Tongue (tissue), 2 donors: Measurements from ENCODE around the gene CORO6. TPM values are rescaled to one million over a fixed set of nuclear protein-coding genes. Genes with fewer than 3 reads are reported as not detected.

Experiments
- DNase-seq: peaks from one replicate; pipeline ENCODE4 v3.0.0-alpha.2; 2015
- total RNA-seq: library from RNA; depleted of rRNA; stranded (reverse); fragments of >200 nt; gene quantifications from one replicate; pipeline ENCODE4 v1.2.3, GENCODE V29; 2014

The CORO6 gene
- total RNA-seq, 1 donor from 2014 or later = 62.7 TPM

- DNase-seq = no peak
These were observed 45.7 kb downstream of the CORO6 start for GRCh38 chr17:29577001-29577370.

DNA sequence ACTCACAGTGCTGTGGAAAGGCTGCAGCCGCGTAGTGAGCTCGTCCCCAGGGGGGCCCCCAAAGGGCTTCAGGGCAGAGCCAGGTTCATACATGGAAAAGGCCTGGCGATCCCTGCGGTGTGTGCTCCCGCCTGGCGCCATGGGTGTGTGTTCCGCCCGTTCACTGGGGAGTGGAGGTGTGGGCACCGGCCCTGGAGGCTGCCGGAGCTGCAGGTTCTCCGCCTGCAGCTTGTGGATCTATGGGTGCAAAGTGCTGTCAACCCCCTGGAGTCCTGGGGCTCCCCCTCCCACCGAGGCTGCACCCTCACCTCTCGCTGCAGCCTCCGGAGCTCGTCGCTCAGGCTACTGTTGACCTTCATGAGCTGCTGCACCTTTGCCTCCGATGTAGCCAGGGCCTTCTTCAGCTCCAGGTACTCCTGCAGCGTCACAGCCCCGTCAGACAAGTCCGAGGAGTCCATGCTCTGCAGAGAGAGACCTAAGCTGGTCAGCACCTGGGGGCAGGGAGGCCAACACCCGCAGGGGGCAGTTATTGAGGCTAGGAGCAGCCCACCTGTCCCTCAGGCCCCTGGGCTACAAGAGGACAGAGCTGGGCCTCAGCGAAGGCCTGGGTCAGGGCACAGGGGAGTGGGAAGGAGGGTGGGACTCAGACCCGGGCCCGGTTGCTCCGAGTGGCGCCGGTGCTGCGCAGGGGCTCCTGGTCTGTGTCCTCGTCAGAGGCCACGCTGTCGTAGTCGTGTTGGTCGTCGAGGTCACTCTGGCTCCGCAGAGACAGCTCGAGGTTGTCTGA lies 46.3 kb downstream of the CORO6 start:
- no peak for DNase-seq

DNA sequence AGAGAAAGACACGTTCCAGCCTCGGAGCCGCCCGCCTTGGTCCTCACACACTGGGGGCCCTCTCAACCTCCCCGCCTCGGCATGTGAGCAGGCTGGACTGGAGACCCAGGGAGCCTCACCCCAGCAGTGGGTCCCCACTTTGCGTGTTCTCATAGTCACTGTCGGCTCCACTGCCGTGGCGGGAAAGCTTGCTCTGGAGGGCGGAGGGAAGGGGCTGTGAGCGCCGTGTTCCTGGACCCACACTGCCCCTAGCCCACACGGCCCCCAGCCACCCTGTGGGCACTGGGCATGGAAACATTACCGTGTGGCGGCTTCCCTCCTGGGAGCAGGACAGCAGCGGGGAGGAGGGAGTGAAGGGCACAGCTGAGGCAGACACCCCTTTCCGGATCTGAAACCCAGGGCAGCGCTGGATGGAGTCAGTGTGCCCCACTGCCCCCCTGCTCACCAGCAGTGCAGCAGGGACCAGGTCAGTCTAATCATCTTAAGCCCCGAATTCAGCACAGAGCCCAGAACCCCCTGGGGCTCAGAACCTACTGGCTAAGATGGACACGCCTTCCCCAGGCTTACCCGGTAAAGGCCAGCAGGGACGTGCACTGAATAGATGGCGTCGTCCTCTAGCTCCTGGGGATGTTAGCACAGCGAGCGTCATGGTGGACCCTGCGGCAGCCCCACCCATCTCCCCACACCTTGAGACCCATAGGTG lies 47.0 kb downstream of the CORO6 start:
- DNase-seq = no peak

GRCh38 chr17:29574732-29575510 lies 47.8 kb downstream of the CORO6 start:
- no peak for DNase-seq

- no peak for DNase-seq
These were observed 48.6 kb downstream of the CORO6 start for GRCh38 chr17:29573871-29574731.

DNA sequence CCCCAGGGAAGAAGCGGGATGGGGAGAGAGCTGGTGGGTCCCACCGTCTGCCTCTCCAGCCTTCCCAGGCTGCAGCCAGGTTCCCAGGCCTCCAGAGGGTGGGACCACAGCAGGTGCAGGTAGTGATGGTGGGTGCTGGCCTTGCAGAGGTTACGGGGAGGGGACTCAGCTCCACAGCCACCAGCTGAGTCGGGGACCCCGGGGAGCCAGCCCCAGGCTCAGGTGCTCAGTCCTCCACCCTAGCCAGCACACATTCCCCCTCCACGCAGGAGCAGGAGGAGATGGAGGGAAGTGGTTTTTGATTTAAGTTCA lies 49.2 kb downstream of the CORO6 start:
- DNase-seq = no peak

- DNase-seq = peak; percentile 66
These were observed 49.8 kb downstream of the CORO6 start for GRCh38 chr17:29572691-29573557.

DNA sequence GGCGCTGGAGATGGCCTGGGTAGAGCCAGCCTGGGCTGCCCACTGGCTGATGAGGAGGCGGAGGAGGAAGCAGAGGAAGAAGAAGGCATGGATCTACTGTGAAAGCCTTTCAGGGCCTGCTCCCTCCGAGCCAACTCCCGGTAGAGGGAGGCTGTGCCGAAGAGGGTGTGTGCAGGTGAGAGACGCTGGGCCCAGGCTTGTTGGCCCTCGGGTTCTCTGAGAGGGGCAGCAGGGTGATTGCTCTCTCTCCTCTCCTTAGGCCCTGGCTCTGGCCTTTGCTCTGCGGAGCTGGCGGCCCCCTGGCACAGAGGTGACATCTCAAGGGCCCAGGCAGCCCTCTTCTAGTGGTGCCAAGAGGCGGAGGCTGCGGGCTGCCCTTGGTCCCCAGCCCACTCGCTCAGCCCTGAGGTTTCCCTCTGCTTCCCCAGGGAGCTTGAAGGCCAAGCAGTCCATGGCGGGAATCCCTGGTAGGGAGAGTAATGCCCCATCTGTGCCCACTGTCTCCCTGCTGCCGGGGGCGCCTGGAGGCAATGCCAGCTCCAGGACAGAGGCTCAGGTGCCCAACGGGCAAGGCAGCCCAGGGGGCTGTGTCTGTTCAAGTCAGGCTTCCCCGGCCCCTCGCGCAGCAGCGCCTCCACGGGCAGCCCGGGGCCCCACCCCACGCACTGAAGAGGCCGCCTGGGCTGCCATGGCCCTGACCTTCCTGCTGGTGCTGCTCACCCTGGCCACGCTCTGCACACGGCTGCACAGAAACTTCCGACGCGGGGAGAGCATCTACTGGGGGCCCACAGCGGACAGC lies 50.6 kb downstream of the CORO6 start:
- DNase-seq = no peak

GRCh38 chr17:29571486-29571882 lies 51.2 kb downstream of the CORO6 start:
- no peak for DNase-seq

DNA sequence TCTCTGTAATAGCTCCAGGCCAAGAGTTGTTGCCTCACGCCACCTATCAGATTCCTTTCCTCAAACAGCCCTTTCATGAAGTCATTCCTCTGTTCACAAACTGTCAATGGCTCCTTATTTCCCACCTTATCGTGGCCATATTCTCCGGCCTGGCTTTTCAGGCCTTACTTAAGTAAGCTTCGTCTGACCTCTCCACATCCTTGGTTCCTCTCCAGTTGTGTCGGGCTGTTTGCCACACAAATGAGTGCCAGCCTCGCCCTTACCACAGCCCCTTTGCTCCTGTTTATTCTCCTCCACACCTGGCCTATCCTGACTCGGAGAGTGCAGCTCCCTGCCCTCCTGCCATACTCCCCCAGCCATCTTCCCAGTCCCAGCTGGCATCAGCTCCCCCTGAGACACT lies 52.2 kb downstream of the CORO6 start:
- DNase-seq = no peak

- DNase-seq = no peak
These were observed 53.3 kb downstream of the CORO6 start for GRCh38 chr17:29569245-29569950.

DNA sequence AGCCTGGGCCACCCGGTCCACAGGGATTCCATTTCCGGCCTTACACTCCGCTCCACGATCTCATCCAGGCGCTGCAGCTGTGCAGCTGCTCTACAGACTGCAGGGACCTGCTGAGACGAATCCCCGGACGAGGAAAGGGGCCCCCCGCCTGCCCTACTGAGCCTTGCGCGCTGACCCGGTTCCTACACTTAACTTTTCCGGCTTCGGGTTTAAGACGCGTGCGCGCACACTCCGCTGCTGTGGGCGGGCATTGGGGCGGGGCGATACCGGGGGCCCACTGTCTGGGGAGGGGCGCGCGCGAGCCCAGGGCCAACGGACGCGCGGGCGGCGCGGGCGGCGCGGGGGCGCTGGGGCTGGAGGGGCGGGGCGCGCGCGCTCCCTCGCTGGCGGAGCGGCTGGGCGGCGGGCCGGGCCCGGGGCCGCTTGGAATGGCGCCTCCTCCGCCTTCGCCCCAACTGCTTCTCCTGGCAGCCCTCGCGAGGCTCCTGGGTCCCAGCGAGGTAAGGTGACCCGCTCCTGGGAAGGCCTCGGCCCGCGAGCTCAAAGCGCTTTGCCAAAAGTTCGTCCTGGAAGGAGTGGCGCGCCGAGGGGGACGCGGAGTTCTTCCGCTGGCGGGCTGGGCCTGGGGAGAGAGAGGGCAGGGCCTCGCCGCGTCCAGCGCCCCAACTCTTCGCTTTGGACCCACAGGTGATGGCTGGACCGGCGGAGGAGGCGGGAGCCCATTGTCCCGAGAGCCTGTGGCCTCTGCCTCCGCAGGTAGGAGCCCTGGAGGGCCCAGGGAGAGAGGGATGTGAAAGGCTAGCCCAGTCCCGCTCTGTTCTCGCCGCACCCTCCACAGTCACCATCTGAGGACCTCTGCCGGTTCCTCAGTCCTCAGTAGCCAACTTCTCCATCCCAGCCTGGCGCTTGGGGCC lies 54.1 kb downstream of the CORO6 start, which contains the start of gene TP53I13:
Gene TP53I13 (plus strand): TSS at position 371 of the 914 bp plus-strand sequence. CDS start 58 bp downstream, at position 429.
- peak; percentile 94 for DNase-seq

DNA sequence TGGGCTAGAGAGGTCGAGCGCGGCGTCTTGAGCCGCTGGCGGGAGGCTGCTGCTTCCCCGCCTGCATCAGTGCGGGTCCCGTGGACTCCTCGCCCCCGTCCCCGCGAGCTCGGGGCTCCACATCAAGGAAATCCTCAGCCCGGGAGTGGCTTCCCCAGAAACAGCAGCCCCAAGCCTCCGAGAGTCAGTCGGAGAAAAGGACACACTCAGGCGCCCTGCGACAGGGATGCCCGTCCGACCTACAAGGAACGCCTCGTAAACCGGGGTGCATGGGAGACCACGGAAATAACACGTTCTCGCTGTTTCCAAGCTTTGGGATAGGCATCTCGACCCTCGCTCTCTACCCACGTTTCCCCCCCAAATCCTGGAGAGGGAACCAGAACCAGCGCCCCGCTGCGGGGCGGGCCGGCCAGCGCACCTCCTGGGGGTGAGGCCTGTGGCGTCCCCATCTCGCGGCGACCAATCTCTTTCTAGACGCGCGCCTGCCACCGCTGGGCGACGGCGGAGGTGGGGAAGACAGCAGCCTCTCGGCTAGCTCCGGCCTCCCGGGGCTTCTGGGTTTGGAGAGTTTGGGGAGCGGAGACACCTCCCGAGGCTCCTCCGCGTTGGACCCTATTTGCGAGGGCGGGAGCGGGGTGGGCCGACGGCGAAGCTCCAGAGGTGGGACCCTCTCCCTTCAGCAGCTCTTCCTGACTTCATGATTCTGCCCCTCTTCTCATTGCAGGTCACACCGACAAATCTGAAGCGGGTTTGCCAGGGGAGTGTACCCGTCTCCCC lies 55.0 kb downstream of the CORO6 start:
- DNase-seq = peak; percentile 49

- no peak for DNase-seq
These were observed 55.5 kb downstream of the CORO6 start for GRCh38 chr17:29567304-29567553.

- peak; percentile 67 for DNase-seq
These were observed 56.0 kb downstream of the CORO6 start, which contains the start of gene ABHD15 for GRCh38 chr17:29566473-29567303. TSS of gene ABHD15 (minus strand) at chr17:29567037. CDS start at chr17:29566966, 71 bp downstream.

DNA sequence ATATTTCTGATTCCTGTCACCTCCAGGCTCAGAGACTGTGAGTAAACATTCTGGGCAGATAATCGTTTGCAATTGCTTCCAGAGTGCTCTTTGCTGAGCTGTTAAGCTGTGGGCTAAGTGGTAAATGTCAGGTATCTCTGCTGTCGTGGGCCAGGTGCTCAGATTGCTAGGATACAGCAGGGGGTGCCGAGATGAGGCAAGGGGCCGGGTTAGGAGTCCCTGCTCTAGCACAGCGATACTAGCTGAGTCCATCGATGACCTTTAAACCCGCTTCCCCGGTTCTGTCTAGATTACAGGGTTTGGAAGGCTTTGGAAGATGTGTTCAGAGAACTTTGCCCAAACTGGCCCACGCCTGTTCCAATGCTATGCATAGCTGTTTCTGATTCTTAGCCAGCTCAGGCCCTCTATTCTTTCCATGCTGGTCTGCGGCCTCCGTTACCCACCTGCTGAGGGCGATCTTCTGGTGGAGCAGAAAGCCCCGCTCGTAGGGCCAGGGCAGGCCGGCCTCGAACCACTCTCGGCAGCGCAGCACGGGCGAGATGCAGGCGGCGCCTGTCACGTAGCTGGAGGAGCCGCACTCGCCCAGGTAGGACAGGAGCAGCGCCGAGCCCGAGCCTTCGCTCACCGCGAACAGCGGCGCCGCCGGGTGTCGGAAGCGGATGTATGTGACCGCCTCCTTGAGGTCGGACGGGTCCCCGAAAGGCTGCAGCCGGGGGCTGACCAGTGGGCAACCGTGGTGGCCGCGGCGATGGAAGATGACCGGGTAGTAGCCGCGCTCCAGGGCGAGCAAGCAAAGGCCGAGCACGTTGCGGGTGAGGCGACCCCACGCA lies 56.9 kb downstream of the CORO6 start:
- DNase-seq = no peak
